ENCODE results near the gene GRIA1.

Gene GRIA1

DNA sequence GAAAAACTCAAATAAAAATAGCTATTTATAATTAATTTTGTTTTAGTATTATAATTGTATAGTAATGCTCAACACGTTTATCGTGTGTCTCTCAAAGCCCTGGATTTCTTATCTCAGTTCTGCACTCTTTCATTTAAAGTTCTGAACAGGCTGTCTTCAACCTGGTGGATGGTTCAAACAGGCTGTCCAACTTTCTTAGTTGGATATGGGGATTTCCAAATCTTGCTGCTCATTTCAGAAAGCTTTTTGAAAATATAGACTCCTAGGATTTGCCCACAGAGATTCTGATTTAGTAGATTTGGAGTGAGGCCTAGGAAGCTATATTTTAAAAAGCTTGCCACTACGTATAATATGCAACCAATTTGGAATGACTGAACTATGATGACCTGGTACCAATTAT, 120.3 kb downstream of the GRIA1 start:
- DNase-seq (ENCODE audit: low read depth) = no peak

DNA sequence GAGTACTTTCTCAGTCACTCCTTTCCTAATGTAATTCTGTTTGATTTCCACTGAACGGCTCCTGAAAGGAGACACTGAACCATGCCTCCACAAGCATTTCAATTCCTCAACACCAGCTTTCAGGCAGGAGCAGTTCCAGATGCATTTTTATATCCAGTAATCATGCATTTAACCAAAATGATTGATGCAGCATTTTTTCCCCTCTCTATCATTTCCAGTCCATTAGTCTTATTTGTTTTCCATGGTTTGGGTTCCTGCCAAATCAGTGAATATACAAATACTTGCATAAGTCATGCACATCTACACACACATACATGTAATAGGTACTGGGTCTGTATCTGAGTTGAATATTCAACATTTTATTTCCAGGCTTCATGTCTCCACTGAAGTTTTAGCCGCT, 122.7 kb downstream of the GRIA1 start:
- no peak for DNase-seq (ENCODE audit: low read depth)

DNA sequence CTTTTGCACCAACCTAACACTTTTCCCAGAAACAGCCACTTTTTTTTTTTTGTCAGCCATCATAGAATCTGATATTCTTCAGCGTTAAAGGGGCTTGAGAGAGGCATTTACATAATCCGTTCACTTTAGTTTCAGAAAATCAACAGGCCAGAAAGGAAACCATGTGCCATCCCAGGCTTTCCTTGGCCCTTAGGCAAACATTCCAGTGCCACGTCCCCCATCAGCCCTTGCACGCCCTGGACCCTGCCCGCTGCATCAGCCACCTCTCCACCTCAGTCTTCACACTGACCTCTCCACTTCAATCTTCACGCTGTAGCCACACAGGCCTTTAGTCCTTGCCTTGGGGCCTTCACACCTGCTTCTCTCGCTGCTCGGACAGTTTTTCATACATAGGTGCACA, 123.2 kb downstream of the GRIA1 start:
- no peak for DNase-seq (ENCODE audit: low read depth)

DNA sequence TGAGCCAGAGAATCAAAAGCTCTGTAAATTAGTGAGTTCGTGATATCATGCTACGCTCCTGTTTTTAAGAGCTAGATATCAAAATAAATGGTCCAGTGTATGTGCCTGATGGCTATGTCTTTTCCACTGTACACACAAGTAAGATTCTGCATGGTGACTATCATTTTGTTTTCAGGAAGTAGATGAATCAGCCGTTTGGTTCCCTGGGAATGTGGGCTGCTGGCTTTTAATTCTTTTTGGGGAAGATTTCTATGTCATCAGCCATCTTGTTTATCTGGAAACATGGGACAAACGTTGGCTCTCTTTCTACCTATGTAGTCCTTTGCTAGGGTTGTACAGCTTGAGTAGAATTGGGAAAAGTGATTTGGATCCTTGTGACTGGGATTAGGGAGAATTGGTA, 126.7 kb downstream of the GRIA1 start:
- DNase-seq (ENCODE audit: low read depth) = peak; percentile 35

DNA sequence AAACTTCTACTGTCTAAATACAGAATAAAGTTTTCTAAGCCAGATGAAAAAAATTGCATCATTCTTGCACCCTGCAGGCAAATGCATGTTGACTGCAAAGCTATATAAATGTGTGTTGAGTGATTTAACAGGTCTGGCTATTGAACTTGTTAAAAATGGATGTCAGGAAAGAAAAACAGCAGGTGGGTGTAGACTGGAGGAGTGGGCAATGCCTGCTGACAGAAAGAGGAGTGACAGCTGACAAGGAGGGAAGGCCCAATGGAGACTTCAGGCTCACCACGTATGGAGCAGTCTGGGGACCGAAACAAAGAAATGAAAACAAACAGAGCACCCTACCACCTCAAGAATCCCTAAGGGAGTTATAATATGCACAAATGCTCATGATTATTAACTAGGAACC, 127.8 kb downstream of the GRIA1 start:
- no peak for DNase-seq (ENCODE audit: low read depth)

DNA sequence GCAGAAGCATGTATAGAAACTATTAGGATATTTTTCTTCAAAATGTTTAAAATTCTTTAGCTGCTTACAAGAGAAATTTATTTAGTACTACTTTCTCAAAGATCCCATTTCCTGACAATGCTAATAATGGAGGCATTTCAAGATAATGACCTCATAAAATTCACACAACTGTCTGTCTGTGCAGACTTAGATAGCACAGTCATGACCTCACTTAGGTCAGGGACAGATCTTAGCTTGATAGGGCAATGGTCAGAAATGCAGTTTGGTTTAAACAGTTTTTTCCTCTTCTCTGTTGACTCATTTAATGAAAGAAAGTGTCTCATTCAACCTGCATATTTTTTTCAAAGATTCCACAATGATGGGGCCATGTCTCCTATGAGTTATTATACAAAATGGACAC, 128.4 kb downstream of the GRIA1 start:
- DNase-seq (ENCODE audit: low read depth) = peak; percentile 20

- peak; percentile 19 for DNase-seq (ENCODE audit: low read depth)
Measured at GRCh38 chr5:153619771-153620170, 129.3 kb downstream of the GRIA1 start.

GRCh38 chr5:153623124-153623523, 132.7 kb downstream of the GRIA1 start:
- no peak for DNase-seq (ENCODE audit: low read depth)

DNA sequence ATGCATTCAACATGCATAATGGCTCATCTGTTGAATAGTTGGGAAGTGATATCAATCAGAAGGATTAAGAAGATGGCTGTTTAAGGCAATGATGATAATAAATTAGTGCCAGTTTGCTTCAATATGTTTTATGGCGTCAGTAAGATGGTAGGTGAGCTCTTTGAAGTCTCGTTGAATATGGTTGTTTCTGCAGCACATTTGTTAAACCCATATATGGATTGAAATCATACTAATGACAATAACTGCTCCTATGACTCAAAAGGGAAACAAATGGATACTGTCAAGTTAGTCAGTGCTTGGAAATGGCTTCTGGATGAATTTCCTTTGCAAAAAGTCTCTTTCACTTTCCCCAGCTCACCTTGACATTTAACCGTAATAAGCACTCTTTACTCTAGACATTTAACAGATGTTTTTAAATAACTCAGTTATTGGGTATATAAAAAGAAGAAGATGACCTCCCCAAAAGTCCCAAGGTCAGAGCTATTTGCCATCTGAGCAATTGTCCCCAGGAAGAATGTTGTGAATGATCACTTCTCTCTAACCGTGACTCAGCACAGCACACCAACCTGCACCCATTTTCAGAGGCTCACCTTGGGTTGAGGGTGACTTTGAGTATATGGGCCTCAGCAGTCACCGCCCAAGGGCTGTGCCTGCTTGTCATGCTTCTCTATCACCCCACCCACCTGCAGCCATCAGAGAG, 133.4 kb downstream of the GRIA1 start:
- DNase-seq (ENCODE audit: low read depth) = no peak

GRCh38 chr5:153624451-153624765, 133.9 kb downstream of the GRIA1 start:
- no peak for DNase-seq (ENCODE audit: low read depth)

GRCh38 chr5:153625826-153626354, 135.4 kb downstream of the GRIA1 start:
- no peak for DNase-seq (ENCODE audit: low read depth)

DNA sequence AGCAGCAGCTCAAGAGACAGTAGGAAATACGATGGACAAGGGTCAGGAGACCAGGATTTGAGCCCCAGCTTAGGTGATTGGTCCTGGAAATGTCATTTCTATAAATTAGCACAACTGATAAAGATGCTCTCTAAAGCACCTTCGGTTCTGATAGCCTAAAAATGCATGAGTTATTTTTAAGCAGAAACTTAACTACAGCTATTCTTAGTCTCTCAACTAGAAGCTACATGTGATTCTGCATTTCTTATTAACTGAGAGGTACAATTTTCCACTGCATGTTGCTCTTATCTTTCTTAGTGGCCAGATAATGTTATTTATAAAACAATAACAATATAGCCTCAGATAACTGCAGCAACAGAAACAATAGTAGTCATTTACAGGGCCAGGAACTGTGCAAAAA, 136.4 kb downstream of the GRIA1 start:
- DNase-seq (ENCODE audit: low read depth) = no peak

GRCh38 chr5:153629027-153629895, 138.8 kb downstream of the GRIA1 start:
- peak; percentile 90 for DNase-seq (ENCODE audit: low read depth)

GRCh38 chr5:153630546-153630945, 140.1 kb downstream of the GRIA1 start:
- DNase-seq (ENCODE audit: low read depth) = no peak

DNA sequence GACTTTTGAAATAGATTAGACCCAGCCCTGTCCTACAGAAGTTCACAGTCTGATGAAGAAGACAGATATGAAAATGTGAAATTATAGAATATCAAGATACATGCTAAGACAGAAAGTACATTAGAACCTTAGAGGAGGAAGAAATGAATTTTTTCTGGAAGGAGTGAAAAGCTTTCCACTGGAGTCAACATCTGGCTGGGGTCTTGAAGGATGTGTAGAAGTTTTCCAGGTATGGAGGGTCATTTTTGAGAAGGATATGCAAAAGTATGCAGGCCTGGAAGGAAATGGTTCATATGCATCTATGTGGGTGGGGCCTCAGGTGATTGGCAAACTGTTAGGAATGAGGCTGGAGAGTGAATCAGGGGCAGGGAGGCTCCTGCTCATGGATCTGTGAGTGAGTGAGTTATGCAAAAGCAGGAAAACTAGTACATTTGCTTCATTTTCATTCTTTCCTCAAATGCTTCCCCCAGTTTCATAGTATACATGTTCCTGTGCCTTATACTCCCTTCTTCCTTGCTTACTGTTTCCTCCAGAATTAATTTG, 142.3 kb downstream of the GRIA1 start:
- no peak for DNase-seq (ENCODE audit: low read depth)

GRCh38 chr5:153636670-153637451, 146.4 kb downstream of the GRIA1 start:
- no peak for DNase-seq (ENCODE audit: low read depth)

GRCh38 chr5:153640293-153640692, 149.8 kb downstream of the GRIA1 start:
- no peak for DNase-seq (ENCODE audit: low read depth)

DNA sequence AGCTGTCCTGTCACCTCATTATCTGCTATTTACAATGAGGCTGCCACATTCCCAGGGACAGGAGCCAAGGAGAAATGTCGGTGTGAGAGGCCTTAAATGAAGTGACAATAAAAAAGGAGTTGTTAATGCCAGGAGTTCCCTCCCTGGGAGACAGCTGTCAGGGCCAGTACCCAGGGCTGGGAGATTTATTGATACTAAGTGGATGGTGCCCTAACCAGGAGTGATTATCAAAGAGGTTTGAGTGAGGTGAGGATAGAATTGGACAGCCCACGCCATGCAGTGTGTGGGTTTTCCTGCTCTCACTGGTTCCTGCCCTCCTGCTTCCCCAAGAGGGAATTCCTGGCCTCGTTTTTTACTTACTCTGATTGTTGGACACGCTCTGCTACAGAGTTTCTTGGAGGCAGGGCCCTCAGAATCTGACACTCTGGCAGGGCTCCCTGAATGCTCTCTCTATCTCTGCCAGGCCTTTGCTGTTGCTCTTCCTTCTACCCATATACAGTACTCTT, 150.8 kb downstream of the GRIA1 start:
- DNase-seq (ENCODE audit: low read depth) = no peak

DNA sequence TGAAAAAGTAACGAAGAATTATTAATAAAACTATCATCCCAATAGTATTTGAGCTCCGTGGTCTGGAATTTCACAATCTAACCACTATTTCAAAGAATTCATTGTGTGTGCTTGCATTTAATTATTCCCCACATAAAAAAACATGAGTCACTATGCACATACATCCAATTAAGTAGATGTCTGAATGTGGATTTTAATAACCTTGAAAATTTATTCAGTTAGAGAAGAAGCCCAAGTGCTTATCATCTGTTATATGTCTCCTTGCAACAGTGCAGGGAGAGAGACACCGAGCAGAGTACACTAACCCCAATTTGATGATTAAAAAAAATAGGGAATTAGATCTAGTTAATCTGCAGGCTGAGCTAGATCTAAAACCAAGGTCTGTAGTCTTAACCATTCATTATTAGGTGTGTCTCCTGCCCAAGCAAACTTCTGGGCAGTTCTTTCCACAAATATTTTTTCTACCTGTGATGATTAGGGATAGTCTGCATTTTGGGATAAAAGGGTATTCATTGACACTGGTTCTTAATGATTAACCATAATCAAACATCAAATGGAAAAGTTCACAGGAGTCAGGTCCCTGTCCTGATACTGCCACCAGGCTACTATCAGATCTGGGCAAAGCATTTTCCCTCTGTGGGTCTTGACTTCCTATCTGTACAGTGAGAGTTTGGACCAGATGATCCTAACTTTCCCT, 164.2 kb downstream of the GRIA1 start:
- DNase-seq (ENCODE audit: low read depth) = no peak

- no peak for DNase-seq (ENCODE audit: low read depth)
Measured at GRCh38 chr5:153655201-153655510, 164.7 kb downstream of the GRIA1 start.

DNA sequence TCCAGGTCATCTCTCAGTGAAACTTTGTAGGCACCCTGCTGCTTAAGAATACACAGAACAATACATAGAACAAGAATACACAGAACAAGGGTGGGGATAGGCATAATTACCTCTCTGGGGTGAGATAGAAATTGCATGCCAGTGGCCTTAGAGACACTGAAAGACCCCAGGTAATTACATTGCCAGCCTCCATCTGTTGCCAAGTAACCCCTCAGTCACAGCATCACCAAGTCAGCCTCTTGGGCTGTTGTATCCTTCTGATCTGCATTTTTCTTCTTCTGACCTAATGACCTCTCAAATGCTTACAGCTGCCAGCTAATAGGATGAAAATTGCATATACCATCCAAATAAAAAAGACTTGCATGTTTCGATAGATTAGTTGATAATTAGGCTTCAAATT, 167.7 kb downstream of the GRIA1 start:
- DNase-seq (ENCODE audit: low read depth) = no peak

GRCh38 chr5:153658606-153659005, 168.1 kb downstream of the GRIA1 start:
- no peak for DNase-seq (ENCODE audit: low read depth)
